Lung (tissue), 12 donors: ENCODE measurements around the gene NOTCH4. TPM values are rescaled to one million over a fixed set of nuclear protein-coding genes. Genes with fewer than 3 reads are reported as not detected.
"Not testable (repeated sequence)": the region's sequence is repeated elsewhere in the genome, so short reads cannot be mapped to it uniquely, and the experiment has no call there.

Experiments used
- ATAC-seq: fragments of 200-7000 bp; cut with Tn5 transposase; one replicate; pipeline ENCODE4 v1.9.1; 2020; ENCODE audit warnings: moderate number of reproducible peaks; ENCODE audit not compliant: insufficient read depth, low FRiP score
- DNase-seq, 3 donors: peaks; one replicate each; pipeline ENCODE4 v3.0.0-alpha.2; 2013 to 2017
- H3K27ac ChIP-seq, 2 donors: one replicate each; pipeline ENCODE4 v1.5.1; 2013; ENCODE audit warnings: mild to moderate bottlenecking in 2 of 2, moderate library complexity in 2 of 2, control low read depth in 1 of 2, inconsistent platforms in 1 of 2, low read depth in 1 of 2, low read length in 1 of 2
- H3K27me3 ChIP-seq, 3 donors: one replicate each; pipeline ENCODE4 v1.5.1; 2013; ENCODE audit warnings: low read length in 2 of 3; ENCODE audit not compliant: control insufficient read depth in 3 of 3, insufficient read depth in 3 of 3
- H3K36me3 ChIP-seq, 4 donors: one replicate each; pipeline ENCODE4 v1.5.1; 2013; ENCODE audit warnings: low read length in 4 of 4, mild to moderate bottlenecking in 1 of 4, moderate library complexity in 1 of 4; ENCODE audit not compliant: control insufficient read depth in 4 of 4, insufficient read depth in 4 of 4
- H3K4me1 ChIP-seq, 5 donors: one replicate each; pipeline ENCODE4 v1.5.1; 2013; ENCODE audit warnings: low read length in 5 of 5, mild to moderate bottlenecking in 2 of 5, moderate library complexity in 1 of 5; ENCODE audit not compliant: control insufficient read depth in 5 of 5, insufficient read depth in 5 of 5
- H3K4me3 ChIP-seq: one replicate; pipeline ENCODE4 v1.5.1; 2013; ENCODE audit warnings: mild to moderate bottlenecking, control low read depth, moderate library complexity
- H3K9ac ChIP-seq, 2 donors: one replicate each; pipeline ENCODE4 v1.5.1; 2013; ENCODE audit warnings: low read length in 2 of 2, control low read depth in 1 of 2; ENCODE audit not compliant: insufficient read depth in 1 of 2
- H3K9me3 ChIP-seq, 4 donors: one replicate each; pipeline ENCODE4 v1.5.1; 2013; ENCODE audit warnings: low read length in 3 of 4, mild to moderate bottlenecking in 1 of 4, moderate library complexity in 1 of 4; ENCODE audit not compliant: control insufficient read depth in 4 of 4, insufficient read depth in 3 of 4
- WGBS, 2 donors: extraction: QIAGEN DNeasy Blood & Tissue Kit; methylation state at CpG; one replicate each; pipeline ENCODE4 v1.1.7; 2013; 5-methylcytosine and 5-hydroxymethylcytosine counted together
- polyA plus RNA-seq, 2 donors: library from polyadenylated mRNA; stranded (reverse); fragments of 200-250 nt; gene quantifications; one replicate each; pipeline ENCODE4 v1.2.1, GENCODE V29; 2013
- total RNA-seq, 2 donors: library from RNA; depleted of rRNA in 1 of 2; stranded (reverse); fragments of >200 nt in 1 of 2; gene quantifications; one replicate each; pipeline ENCODE4 v1.2.1, GENCODE V29; 2014 to 2021
- TF ChIP-seq, protein P1 (sequence below): IDR thresholded peaks from 2 replicates; pipeline ENCODE4 v1.5.1; 2012; ENCODE audit warnings: mild to moderate bottlenecking; ENCODE audit errors: control extremely low read depth, extremely low read depth
- donor health status: control.
- donor health status: control.
- donor health status: Bipolar disorder and iron deficiency.
- donor health status: healthy.
- donor health status: DM: yes; HTN: yes; CAD: no.

NOTCH4 gene
- total and polyA plus RNA-seq, 4 donors: 38.8 to 54.6 (median 43.2) TPM

- Histone ChIP-seq H3K4me3 (no peak overlapping the region), H3K9ac (no peak overlapping the region), H3K36me3 (no peaks in the 10 kb centered on the region), H3K27ac (peak overlapping the region in 1 of 2 donors; percentile 84), H3K4me1 (peaks cover 0 to 41% (median 17%) of the 10 kb centered on the region in 5 donors), H3K9me3 (peaks cover 0 to under 1% (median 0%) of the 10 kb centered on the region in 4 donors), H3K27me3 (no peaks in the 10 kb centered on the region)
- TF ChIP-seq, protein P1, sequence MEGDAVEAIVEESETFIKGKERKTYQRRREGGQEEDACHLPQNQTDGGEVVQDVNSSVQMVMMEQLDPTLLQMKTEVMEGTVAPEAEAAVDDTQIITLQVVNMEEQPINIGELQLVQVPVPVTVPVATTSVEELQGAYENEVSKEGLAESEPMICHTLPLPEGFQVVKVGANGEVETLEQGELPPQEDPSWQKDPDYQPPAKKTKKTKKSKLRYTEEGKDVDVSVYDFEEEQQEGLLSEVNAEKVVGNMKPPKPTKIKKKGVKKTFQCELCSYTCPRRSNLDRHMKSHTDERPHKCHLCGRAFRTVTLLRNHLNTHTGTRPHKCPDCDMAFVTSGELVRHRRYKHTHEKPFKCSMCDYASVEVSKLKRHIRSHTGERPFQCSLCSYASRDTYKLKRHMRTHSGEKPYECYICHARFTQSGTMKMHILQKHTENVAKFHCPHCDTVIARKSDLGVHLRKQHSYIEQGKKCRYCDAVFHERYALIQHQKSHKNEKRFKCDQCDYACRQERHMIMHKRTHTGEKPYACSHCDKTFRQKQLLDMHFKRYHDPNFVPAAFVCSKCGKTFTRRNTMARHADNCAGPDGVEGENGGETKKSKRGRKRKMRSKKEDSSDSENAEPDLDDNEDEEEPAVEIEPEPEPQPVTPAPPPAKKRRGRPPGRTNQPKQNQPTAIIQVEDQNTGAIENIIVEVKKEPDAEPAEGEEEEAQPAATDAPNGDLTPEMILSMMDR: peak; percentile 8
- peak; percentile 95 for ATAC-seq
- 0% methylated on average over 23 to 25 of the region's 25 CpGs for WGBS, 2 donors
- peak; percentile 100 for DNase-seq
Observed at GRCh38 chr6:32195652-32195901, 28.3 kb downstream of the NOTCH4 start.

GRCh38 chr6:32194825-32195651 lies 28.8 kb downstream of the NOTCH4 start:
- 17 to 18% methylated on average over 15 of the region's 15 CpGs for WGBS, 2 donors
- H3K9ac ChIP-seq: peak overlapping the region in 1 of 2 donors; percentile 92
- ATAC-seq (no peak), DNase-seq (peak in 2 of 3 donors; percentile 55 to 75)
- no peaks in the 10 kb centered on the region for H3K27me3 ChIP-seq
- TF ChIP-seq, protein P1: no peak
- H3K4me1 ChIP-seq: peaks cover 0 to 44% (median 17%) of the 10 kb centered on the region in 5 donors
- no peak overlapping the region for H3K4me3 ChIP-seq
- no peaks in the 10 kb centered on the region for H3K36me3 ChIP-seq
- peak overlapping the region; percentile 84 to 95 for H3K27ac ChIP-seq
- H3K9me3 ChIP-seq: no peaks in the 10 kb centered on the region

DNA sequence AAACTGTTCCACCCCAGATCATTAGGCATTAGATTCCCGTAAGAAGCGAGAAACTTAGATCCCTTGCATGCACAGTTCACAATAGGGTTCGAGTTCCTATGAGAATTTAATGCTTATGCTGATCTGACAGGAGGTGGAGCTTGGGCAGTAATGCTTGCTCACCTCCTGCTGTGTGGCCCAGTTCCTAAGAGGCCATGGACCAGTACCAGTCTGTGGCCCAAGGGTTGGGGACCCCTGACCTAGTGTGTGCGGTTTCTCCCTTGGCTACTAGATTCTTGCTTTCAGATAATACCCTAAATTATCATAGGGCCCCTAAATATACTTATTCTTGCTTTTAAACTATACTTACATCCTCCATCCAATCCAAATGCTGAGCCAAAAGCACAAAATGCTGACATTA lies 29.5 kb downstream of the NOTCH4 start:
- no peak overlapping the region for H3K27ac ChIP-seq
- ATAC-seq (no peak), DNase-seq (no peak)
- TF ChIP-seq, protein P1: no peak
- H3K27me3 ChIP-seq: no peaks in the 10 kb centered on the region
- no peak overlapping the region for H3K4me3 ChIP-seq
- H3K36me3 ChIP-seq: no peaks in the 10 kb centered on the region
- WGBS, 2 donors: 96 to 97% methylated on average over 4 of the region's 4 CpGs
- H3K4me1 ChIP-seq: peaks cover 0 to 44% (median 17%) of the 10 kb centered on the region in 5 donors
- no peaks in the 10 kb centered on the region for H3K9me3 ChIP-seq
- H3K9ac ChIP-seq: peak overlapping the region in 1 of 2 donors; percentile 92

- H3K36me3 ChIP-seq, H3K9me3 ChIP-seq, H3K27me3 ChIP-seq, ATAC-seq, H3K4me3 ChIP-seq, H3K9ac ChIP-seq, DNase-seq: not testable (repeated sequence)
- 58 to 68% methylated on average over 13 of the region's 13 CpGs for WGBS, 2 donors
- peaks cover 0 to 56% (median 17%) of the 10 kb centered on the region in 5 donors for H3K4me1 ChIP-seq
- peak overlapping the region; percentile 62 to 92 for H3K27ac ChIP-seq
Observed at GRCh38 chr6:32193096-32193495, 30.8 kb downstream of the NOTCH4 start.
